HG03135 (cell line): ENCODE results near the gene PEMT.
"Not testable (repeated sequence)": the region's sequence is repeated elsewhere in the genome, so short reads cannot be mapped to it uniquely, and the experiment has no call there.

ENCODE experiments used
- ATAC-seq: cut with Tn5 transposase; IDR thresholded peaks from one replicate; pipeline ENCODE4 v1.9.1; 2021; ENCODE audit warnings: mild to moderate bottlenecking, moderate library complexity; ENCODE audit not compliant: unreplicated experiment

The PEMT gene

GRCh38 chr17:17591355-17592298, at the start of gene PEMT:
Gene PEMT (minus strand): TSS chr17:17591708. CDS start chr17:17591626, 82 bp downstream.
- peak; percentile 92 for ATAC-seq

GRCh38 chr17:17639661-17640270, 48.3 kb upstream of the PEMT start:
- ATAC-seq, result not testable (repeated sequence)

- no peak for ATAC-seq
Observed at GRCh38 chr17:17638467-17638866, 47.0 kb upstream of the PEMT start.

GRCh38 chr17:17636272-17636885, 44.9 kb upstream of the PEMT start:
- no peak for ATAC-seq

- not testable (repeated sequence) for ATAC-seq
Observed at GRCh38 chr17:17635537-17636271, 44.2 kb upstream of the PEMT start.

GRCh38 chr17:17635126-17635525, 43.6 kb upstream of the PEMT start:
- ATAC-seq, result no peak

GRCh38 chr17:17633310-17633709, 41.8 kb upstream of the PEMT start:
- ATAC-seq, result no peak

GRCh38 chr17:17632690-17633089, 41.2 kb upstream of the PEMT start:
- ATAC-seq, result not testable (repeated sequence)

GRCh38 chr17:17628388-17629008, 37.0 kb upstream of the PEMT start:
- ATAC-seq, result no peak

- ATAC-seq, result no peak
Observed at GRCh38 chr17:17626840-17627239, 35.3 kb upstream of the PEMT start.

- no peak for ATAC-seq
Observed at GRCh38 chr17:17626151-17626805, 34.8 kb upstream of the PEMT start.

- ATAC-seq, result no peak
Observed at GRCh38 chr17:17624741-17625140, 33.2 kb upstream of the PEMT start.

GRCh38 chr17:17623904-17624303, 32.4 kb upstream of the PEMT start:
- no peak for ATAC-seq

- ATAC-seq, result no peak
Observed at GRCh38 chr17:17621254-17621653, 29.7 kb upstream of the PEMT start.

GRCh38 chr17:17613708-17614114, 22.2 kb upstream of the PEMT start:
- ATAC-seq, result no peak

GRCh38 chr17:17612085-17613022, 20.8 kb upstream of the PEMT start:
- ATAC-seq, result no peak

- no peak for ATAC-seq
Observed at GRCh38 chr17:17609121-17609520, 17.6 kb upstream of the PEMT start.

- no peak for ATAC-seq
Observed at GRCh38 chr17:17606416-17607000, 15.0 kb upstream of the PEMT start.

- no peak for ATAC-seq
Observed at GRCh38 chr17:17605729-17606088, 14.2 kb upstream of the PEMT start.
